NCI-H187 (cell line): ENCODE measurements around the gene CDC20.

Experiments used
- DNase-seq, 2 experiments: peaks; one replicate each; lab custom pipeline; 2025; lab: John Stamatoyannopoulos, UW

Gene CDC20

DNA sequence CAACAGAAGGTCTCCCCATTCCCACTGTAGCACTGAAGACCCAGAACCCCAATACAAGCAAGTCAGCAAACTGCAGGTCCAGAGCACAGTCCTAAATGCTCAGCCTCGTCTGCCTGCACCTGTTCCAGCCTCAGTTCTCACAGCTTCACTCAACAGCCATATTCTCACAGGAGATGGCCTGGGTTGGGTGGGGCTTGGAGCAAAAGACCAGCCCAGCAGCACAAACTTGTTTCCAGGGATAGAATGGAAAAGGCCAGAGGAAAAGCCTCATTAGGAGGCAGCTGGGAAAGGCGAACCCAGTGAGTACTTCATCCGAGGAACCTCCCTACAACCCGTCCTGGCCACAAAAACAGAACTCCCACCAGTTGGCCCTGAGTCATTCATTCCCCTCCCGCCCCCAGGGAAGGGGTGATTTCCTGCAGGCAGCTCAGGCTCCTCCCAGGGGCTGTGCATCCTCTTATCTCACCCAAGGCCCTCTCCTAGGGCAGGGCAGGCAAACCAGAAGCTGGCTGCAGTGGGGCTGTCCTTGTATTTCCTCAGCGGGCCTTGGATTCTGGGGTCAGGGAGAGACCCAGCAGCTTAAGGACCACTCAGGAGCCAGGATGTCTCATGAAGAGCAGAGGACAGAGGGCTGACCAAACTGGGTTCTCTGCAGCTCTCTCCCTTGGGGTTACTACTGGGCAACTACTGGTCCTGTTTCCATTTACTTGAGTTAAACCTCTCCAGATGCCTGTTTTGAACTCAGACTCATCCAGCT is 28.6 kb upstream of the CDC20 start:
- DNase-seq = no peak

DNA sequence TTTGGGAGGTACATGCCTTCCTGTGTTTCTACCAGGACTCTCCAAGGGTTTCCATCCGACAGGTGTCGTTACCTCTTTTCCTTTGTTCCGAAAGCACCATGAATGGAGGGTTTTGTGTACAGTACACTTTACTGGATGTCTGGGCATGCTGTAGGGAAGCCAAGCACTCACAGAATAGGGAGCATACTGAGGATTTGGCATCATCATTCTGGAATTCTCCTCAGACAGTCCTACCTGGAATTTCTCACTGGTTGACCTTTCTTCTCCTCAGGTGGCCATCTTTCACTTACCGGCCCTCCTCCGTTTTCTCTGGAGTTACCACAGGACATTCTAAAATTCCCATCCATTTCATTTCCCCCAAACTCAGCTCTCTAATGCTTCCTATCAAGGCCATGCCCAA is 27.1 kb upstream of the CDC20 start:
- no peak for DNase-seq

DNA sequence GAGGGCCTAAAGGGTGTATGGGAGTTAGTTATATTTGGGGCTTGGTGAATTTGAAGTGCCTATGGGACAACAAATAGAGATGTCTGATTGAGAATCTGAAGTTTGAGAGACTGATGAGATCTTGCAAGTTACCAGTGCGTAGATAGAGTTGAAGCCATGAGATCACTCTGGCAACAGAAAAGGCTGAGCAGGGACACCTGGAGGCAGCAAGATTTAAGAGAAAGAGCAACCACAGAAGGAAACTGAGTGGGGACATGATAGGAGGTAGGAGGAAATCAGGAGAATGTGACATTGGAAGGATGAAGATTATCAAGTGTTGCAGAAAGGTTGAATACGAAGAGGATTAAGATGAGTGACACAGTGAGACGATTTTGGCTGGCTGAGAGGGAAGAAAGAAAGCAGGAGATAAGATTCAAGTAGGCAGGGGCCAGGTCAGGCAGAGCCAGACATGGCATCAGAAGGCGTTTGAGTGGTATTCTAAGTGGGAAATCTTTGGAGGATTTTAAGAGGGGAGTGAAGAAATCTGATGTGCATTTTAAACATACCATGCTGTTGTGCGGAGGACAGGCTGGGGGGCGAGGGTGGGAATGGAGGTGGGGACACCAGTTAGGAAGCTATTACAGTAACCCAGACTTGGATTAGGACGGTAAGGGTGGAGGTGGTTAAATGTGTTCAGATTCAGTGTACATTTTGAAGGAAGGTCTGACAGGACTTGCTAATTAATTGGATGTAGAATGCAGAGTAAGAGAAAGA is 24.2 kb upstream of the CDC20 start:
- no peak for DNase-seq

DNA sequence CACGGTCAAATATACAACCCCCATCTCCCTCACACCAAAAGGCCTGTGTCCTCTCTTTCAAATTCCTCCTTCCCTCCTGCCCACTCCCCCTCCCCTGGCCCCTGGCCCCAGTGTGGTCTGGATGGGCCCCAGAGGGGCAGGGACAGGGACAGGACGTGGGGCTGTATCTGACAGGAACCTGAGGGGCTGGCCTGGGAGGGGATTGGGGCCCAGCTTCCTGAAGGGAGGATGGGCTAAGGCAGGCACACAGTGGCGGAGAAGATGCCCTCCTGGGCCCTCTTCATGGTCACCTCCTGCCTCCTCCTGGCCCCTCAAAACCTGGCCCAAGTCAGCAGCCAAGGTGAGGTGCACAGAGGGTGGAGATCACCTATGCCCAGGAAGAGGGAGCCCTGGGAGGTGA is 21.2 kb upstream of the CDC20 start, which contains the start of gene MPL:
MPL (plus strand) TSS at position 231 of the 400 bp plus-strand sequence; CDS start at position 262, 31 bp downstream.
- DNase-seq = no peak

DNA sequence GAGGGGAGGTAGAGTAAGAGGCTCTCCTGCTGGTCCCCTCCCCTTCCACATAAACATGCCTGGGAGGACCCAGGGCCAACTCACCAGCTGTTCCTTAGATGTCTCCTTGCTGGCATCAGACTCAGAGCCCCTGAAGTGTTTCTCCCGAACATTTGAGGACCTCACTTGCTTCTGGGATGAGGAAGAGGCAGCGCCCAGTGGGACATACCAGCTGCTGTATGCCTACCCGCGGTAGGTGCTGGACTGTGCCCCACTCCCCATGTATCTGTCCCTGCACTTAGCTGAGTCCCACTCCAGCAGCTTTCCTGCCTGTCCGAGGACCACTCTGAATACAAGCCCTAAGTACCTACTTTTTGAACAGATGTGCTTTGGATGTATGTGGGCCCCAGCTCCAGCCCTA is 20.8 kb upstream of the CDC20 start:
- no peak for DNase-seq

DNA sequence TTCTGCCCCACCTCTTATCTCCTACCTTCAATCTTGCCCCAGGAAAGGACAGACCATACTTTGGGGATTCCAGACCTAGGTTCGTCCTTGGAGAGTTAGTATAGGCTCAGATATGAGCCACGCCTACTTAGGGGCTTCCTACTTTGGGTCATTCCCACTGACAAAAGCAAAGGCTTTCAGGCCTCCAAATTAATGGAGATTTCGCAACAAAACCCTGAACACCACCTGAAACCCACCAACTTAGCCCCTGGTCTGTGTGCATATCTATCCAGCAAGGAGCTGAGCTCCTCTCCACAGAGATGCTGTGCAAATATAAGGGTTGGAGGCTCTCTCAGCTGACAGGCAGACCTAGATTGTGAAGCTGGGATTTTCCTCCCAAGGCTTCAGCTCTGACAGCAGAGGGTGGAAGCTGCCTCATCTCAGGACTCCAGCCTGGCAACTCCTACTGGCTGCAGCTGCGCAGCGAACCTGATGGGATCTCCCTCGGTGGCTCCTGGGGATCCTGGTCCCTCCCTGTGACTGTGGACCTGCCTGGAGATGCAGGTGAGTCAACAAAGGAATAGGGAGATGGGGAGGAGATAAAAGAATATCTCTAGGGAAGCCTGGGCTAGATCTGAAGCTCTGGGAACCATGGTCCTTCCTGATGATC is 19.1 kb upstream of the CDC20 start:
- DNase-seq = no peak

DNA sequence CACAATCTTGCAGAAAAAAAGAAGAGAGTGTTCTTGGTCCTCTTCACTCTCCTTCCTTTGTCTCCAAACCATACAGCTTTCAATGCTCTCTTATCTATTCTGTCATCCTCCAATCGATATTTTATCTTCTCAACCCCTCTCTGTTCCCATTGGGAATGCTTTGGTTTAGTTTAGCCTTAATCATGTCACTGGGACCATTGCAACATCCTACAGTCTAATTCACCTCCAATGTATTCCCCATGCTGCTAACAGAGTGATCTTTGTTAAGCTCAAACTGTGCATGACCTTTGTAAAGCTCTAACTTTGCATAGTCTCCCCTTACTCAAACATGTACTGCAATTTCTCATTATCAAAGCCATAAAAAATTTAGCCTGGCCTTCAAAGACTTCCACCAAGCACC is 18.2 kb upstream of the CDC20 start:
- no peak for DNase-seq

DNA sequence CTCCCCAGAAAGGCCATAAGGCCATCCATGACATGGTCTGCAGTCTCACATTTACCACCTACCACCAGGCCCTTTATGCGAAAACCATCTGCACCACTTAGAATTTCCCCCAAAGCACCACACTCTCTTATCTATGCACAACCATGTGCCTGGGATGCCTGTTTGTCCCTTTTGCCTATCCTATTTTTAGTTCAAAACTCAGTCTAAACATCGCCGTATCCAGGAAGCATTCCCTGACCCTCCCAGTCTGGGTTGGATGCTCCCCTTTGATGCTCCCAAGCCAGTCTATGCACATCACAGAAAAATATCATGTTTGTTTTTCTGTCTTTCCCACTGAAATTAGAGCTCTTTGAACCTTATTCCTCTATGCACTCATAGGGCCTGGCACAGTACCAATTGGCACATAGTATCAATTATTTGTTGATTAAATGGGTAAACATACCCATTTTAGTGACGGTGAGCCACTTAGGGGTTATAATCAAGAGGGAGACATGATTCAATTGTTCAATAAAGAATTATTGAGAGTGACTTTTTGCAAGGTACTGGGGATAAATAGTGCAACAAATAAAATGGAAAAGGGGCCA is 14.4 kb upstream of the CDC20 start:
- no peak for DNase-seq

DNA sequence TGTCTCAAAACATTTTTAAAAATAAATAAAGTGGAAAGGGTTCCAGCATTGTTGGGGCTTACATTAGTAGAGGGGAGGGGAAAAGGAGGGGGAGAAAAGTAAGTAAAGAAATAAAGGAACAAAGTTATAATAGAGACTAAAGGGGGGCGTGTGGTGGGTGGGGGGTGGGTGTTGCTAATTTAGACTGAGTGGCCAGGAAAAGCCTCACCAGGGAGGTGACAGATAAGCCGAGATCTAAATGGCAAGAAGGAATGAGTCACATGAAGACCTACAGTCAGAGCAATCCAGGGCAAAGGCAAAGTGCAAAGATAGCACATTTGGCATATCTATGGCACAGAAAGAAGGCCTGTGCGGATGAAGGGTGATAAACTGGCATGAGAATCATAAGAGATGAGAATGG is 13.7 kb upstream of the CDC20 start:
- no peak for DNase-seq

DNA sequence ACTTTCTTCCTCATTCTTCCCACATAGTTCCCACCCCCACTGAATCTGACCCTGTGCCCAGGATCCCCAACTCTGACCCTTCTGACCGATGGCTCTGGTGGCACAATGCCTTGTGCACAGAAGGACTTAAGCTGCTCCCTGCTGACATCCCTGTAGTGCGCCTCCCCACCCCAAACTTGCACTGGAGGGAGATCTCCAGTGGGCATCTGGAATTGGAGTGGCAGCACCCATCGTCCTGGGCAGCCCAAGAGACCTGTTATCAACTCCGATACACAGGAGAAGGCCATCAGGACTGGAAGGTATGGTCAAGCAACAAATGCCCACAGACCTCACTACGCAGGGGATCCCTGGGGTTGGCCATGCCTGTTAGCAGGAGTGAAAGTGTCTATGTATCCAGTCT is 12.1 kb upstream of the CDC20 start:
- DNase-seq = no peak

DNA sequence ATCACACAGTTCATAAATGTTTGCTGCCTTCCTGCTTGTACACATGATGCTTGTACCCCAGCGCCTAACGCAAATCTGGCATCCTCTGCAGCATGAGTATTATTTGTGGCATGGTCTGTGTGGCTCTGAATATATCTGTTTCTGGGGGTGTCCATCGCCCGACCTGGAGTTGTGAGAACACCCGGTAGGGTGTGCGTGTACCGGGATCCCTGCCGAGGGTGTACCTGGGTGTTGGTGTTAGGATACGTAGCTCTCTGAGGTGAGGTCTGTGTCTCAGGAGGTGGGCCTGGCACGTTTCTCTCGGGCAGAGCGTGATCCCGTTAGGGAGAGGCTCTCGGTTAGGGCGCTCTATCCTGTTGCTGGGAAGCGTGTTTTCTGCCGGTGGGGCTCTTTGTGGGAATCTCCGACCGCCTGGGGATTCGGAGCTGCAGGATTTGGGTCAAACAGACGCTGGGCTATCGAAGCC is 10.4 kb upstream of the CDC20 start:
- peak; percentile 38 to 71 for DNase-seq

DNA sequence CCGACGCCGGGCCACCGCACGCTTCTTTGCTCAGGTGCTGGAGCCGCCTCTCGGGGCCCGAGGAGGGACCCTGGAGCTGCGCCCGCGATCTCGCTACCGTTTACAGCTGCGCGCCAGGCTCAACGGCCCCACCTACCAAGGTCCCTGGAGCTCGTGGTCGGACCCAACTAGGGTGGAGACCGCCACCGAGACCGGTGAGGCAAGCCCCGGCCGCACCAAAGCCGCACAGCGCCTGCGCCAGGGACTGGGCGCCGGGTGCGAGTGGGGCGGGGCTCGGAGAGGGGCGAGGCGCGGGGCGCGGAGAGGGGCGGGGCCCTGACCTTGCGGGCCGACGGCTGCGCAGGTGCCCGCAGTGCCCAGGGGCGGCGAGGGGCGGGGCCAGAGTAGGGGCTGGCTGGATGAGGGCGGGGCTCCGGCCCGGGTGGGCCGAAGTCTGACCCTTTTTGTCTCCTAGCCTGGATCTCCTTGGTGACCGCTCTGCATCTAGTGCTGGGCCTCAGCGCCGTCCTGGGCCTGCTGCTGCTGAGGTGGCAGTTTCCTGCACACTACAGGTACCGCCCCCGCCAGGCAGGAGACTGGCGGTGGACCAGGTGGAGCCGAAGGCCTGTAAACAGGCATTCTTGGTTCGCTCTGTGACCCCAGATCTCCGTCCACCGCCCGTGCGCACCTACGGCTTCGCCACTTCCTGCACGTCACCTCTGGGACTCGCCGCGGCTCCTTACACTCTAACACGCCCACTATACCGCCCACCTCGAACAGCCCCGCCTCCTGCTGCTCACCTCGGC is 9.8 kb upstream of the CDC20 start:
- peak; percentile 87 for DNase-seq

DNA sequence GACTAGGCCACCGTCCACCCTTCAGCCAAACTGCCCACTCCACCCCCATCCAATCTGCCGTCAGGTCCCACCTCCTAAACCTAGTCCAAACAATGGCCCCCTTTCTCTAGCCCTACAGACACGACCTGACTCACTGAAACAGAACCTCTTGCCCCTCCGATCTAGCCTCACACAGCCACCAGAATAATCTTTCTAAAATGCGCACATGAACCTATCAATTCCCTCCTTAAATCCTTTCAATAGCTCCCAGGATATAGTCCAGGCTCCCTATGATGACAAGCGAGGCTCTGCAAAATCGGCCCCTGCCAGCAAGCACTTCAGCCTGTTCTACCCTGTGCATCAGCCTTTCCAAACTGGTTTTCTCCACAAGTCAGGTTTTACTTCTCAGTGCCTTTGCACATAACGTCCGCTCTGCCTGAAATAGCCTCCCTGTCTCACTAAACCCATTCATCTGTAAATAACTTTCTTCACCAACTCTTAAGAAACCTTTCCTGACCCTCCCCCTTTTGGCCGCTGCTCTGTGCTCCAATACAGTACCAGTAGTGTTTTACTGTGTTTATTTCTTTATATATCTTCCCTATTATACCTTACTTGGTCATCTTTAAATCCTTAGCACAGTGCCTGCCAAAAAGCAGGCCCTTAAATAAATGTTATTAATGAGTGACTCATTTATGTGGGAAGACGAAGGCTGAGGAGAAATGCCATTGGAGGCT is 9.0 kb upstream of the CDC20 start:
- DNase-seq = no peak

DNA sequence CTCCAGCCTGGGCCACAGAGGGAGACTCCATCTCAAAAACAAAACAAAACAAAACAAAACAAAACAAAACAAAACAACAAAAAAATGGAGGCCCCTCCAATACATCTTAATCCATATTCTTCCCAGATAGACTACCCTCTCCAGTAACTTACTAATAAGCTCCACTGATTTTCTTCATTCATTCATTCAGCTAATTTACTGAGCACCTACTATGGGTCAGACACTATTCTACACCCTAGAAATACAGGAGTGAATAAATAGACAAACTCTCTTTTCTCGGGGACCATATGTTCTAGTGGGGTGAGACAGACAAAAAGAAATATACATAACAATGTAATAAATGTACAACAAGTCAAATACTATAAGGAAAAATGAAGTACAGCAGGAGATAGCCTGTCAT is 7.8 kb upstream of the CDC20 start:
- DNase-seq = no peak

DNA sequence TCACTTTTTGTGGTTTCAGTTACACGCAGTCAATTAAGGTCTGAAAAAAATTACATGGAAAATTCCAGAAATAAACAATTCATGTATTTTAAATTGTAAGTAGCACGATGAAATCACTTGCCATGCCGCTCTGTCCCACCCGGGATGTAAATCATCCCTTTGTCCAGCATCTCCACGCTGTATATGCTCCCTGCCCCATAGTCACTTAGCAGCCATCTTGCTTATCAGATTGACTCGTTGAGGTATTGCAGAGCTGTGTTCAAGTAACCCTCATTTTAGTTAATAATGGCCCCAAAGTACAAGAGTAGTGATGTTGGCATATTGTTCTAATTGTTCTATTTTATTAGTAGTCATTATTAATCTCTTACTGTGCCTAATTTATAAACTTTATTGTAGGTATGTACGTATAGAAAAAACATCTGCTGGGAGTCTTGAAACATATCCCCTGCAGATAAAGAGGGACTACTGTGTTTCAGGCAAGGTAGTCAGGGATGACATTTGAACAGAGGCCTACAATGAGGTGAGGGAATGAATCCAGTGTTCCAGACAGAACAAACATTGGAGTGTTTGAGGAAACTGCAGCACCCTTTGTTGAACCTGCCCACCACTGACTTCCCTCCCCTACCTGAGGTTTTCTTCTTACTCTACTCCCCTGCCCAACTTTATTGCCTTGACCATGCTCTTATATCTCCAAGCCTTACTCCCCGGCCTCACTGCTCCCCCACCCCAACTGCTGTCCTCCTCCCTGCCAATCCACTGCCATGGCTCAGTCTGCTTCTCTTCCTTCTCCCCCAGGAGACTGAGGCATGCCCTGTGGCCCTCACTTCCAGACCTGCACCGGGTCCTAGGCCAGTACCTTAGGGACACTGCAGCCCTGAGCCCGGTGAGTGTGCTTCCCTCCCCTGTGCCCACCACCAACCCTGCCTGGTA is 7.1 kb upstream of the CDC20 start:
- DNase-seq = no peak

DNA sequence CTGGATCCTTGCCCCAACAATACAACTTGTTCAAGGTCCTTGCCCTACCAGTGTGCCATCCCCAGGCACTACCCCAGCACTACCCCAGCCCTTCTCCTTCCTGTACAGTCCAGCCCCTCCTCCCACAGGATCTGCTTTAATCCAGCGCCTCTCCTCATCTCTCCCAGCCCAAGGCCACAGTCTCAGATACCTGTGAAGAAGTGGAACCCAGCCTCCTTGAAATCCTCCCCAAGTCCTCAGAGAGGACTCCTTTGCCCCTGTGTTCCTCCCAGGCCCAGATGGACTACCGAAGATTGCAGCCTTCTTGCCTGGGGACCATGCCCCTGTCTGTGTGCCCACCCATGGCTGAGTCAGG is 6.5 kb upstream of the CDC20 start:
- no peak for DNase-seq

DNA sequence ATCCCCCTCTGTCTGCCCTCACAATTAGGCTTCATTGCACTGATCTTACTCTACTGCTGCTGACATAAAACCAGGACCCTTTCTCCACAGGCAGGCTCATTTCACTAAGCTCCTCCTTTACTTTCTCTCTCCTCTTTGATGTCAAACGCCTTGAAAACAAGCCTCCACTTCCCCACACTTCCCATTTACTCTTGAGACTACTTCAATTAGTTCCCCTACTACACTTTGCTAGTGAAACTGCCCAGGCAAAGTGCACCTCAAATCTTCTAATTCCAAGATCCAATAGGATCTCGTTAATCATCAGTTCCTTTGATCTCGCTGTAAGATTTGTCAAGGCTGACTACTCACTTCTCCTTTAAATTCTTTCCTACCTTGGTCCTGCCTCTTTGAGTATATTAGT is 5.9 kb upstream of the CDC20 start:
- no peak for DNase-seq

DNA sequence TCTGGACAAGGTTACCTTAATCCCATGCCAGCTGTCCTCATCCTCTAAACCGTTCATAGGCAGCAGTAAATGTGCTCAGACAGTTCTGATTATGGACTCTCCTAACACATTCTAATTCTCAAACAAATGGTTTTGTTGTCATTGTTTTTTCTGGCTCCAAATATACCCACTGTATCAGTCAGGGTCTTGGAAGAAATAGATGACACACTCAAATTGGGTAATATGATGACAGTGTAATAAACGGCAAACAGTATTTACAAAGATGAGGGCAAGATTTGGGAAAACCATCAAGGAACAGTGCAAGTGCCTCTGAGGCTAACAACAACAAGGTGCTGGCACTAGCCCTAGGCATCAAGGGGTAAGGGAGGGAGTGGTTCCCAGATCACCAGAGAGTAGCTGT is 4.3 kb upstream of the CDC20 start:
- DNase-seq = no peak

DNA sequence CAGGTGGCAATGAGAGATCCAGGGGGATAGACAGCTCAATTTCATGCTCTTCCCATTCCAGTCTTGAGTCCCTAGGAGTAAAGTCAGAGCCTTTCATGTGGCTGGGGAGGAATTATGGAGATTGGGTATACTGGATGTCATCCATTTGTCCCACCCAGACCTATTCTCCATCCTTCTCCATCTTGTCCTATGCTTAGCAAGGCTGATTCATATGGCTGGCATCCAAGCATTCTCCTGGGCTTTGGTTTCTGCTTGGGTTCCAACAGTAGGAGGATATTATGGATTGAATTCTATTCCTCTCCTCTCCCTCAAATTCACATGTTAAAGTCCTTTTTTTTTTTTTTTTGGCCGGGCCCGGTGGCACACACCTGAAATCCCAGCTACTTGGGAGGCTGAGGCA is 3.8 kb upstream of the CDC20 start:
- no peak for DNase-seq

DNA sequence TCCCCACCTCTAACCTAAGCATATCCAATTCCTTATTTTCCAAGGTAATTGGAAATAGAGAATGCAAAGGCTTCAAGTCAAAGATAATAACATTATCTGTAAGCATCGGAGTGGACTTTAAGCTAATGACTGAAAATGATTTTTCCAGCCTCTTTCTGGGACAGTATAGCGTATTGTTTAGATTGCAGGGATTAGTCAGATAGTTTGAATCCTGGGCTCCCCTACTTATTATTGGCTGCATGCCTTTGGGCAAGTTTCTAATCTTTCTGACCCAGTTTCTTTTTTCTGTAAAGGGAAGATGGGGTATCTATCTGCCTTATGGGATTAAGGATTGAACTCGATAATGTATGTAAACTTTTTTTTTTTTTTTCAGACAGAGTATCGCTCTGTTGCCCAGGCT is 1.5 kb upstream of the CDC20 start:
- no peak for DNase-seq
